ENCODE results near the gene MEF2C. TPM values are rescaled to one million over a fixed set of nuclear protein-coding genes. Genes with fewer than 3 reads are reported as not detected.

Gene MEF2C
- polyA plus RNA-seq, 1 donor (not counting 4 experiments of a cell fraction or from before 2014, with no cell fraction given), result 0.10 TPM

DNA sequence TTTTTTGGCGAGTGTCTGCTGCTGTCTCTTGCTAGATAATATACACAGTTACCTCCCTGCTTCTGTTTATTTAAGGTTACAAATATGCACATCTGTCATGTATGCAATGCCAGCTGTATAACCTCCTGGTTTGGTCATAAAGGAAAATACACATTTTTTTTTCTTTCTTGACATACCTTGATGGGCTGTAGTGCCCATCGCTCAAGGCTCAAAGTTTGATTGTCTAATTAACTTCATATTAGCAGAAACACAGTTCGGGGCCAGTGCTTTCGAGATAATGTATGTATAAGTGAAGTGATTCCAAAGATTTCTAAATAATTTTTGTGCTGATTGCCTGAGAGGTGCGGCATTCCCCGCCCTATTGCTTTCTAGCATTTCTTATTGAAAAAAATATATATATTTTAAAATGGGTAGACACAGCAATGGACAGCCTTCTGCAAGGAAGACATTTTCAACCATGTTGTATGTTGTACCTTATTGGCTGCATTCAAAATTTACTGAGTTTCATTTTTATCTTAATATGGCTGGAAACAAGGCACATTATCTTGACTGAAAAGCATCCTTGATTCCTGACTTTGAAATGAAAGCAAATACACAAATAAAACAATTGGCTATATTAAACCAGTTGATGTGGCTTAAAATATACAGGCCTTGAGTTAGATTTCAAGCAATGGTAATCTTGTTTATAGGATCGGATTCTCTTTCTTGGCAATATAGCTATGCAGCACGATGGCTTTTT lies 206.2 kb downstream of the MEF2C start:
- Histone ChIP-seq H3K9me1 (ENCODE audit: control insufficient read depth, extremely low read depth, insufficient read depth, low read length) (no peaks in the 10 kb centered on the region), H3K36me3 (ENCODE audit: control insufficient read depth in 2 of 2, extremely low read depth in 1 of 2, insufficient read depth in 2 of 2, low read length in 2 of 2) (no peaks in the 10 kb centered on the region), H3K9ac (ENCODE audit: control insufficient read depth, extremely low read depth, insufficient read depth, low read length) (no peak overlapping the region), H3K9me3 (ENCODE audit: control insufficient read depth, low read depth, low read length) (peaks cover 5% of the 10 kb centered on the region), H3K4me1 (ENCODE audit: control insufficient read depth, extremely low read depth, insufficient read depth, low read length) (peaks cover 3% of the 10 kb centered on the region), H3K4me2 (ENCODE audit: control insufficient read depth, extremely low read depth, insufficient read depth, low read depth, low read length) (no peak overlapping the region), H3K79me2 (ENCODE audit: control insufficient read depth, insufficient read depth, low read length) (no peaks in the 10 kb centered on the region), H3K4me3 (ENCODE audit: control insufficient read depth in 2 of 3, extremely low read depth in 1 of 3, insufficient read depth in 2 of 3, low read depth in 1 of 3, low read length in 3 of 3) (no peak overlapping the region), H3K27ac (ENCODE audit: control insufficient read depth, insufficient read depth, low read length) (no peak overlapping the region), H3K27me3 (ENCODE audit: control insufficient read depth, extremely low read depth, insufficient read depth, low read length) (peaks cover 95% of the 10 kb centered on the region), H4K20me1 (ENCODE audit: control insufficient read depth, extremely low read depth, insufficient read depth, low read length) (no peaks in the 10 kb centered on the region), H2AFZ (ENCODE audit: control insufficient read depth, low read length) (no peak overlapping the region)
- dilution Hi-C loops (cut with MboI; ENCODE audit: extremely low pct_ligation_motif_present, low sequenced_read_pairs), result no loop called here
- FAIRE-seq, result no peak
- no peak for TF ChIP-seq EZH2 (IDR thresholded peaks at IDR 0.05; ENCODE audit: low read length)
- TF ChIP-seq, protein P1, sequence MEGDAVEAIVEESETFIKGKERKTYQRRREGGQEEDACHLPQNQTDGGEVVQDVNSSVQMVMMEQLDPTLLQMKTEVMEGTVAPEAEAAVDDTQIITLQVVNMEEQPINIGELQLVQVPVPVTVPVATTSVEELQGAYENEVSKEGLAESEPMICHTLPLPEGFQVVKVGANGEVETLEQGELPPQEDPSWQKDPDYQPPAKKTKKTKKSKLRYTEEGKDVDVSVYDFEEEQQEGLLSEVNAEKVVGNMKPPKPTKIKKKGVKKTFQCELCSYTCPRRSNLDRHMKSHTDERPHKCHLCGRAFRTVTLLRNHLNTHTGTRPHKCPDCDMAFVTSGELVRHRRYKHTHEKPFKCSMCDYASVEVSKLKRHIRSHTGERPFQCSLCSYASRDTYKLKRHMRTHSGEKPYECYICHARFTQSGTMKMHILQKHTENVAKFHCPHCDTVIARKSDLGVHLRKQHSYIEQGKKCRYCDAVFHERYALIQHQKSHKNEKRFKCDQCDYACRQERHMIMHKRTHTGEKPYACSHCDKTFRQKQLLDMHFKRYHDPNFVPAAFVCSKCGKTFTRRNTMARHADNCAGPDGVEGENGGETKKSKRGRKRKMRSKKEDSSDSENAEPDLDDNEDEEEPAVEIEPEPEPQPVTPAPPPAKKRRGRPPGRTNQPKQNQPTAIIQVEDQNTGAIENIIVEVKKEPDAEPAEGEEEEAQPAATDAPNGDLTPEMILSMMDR (optimal IDR thresholded peaks at IDR 0.05 in 1 of 3, IDR thresholded peaks at IDR 0.05 in 1 of 3, conservative IDR thresholded peaks at IDR 0.05 in 1 of 3; ENCODE audit: extremely low read depth in 1 of 3, insufficient read depth in 2 of 3, low read length in 3 of 3), result no peak
- no peak for DNase-seq (ENCODE audit: low read depth, low spot score)

DNA sequence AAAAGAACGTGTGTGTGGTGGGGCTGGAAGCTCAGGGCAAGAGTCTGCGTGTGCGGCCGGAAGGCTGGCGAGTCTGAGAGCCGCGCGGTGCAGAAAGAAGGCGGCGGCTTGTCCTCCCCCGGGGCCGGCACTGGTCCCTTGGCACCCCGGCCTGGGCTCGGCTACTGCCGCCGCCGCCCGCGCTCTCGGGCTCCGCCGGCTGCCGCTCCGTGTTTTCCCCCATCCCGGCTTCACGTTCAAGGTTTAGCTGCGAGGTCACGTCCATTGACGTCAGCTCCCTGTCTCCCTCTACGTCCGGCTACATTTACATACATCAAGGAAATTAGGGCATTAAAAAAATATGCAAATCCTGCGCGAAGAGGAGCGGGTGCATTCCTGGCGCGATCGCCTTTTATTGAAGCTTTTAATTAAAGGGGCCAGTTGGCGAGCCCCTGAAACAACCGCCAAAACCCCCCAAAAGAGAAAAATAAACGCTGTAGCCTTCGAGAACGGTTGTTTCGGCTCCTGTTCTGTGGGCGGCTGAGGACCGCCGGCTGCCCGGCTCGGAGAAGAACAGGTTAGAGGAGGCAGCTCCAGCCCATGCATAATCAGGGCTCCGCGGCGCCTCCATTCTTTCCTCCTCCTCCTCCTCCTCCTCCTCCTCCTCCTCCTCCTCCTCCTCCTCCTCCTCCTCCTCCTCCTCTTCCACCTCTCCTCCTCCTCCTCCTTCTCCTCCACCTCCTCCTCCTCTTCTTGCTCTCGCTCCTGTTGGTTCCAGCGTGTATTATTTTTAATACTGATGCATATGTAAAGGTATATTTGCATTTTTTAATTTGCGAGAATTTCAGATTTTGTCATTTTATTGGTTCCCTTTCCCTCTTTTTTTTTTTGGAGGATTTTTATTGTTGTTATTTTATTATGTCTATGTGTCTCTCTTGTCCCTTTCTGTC lies 207.0 kb downstream of the MEF2C start:
- Histone ChIP-seq H4K20me1 (ENCODE audit: control insufficient read depth, extremely low read depth, insufficient read depth, low read length) (no peaks in the 10 kb centered on the region), H3K36me3 (ENCODE audit: control insufficient read depth in 2 of 2, extremely low read depth in 1 of 2, insufficient read depth in 2 of 2, low read length in 2 of 2) (no peaks in the 10 kb centered on the region), H3K4me2 (ENCODE audit: control insufficient read depth, extremely low read depth, insufficient read depth, low read depth, low read length) (peak overlapping the region; percentile 66), H2AFZ (ENCODE audit: control insufficient read depth, low read length) (no peak overlapping the region), H3K9me3 (ENCODE audit: control insufficient read depth, low read depth, low read length) (peaks cover 5% of the 10 kb centered on the region), H3K27ac (ENCODE audit: control insufficient read depth, insufficient read depth, low read length) (no peak overlapping the region), H3K9ac (ENCODE audit: control insufficient read depth, extremely low read depth, insufficient read depth, low read length) (no peak overlapping the region), H3K27me3 (ENCODE audit: control insufficient read depth, extremely low read depth, insufficient read depth, low read length) (peaks cover 95% of the 10 kb centered on the region), H3K79me2 (ENCODE audit: control insufficient read depth, insufficient read depth, low read length) (no peaks in the 10 kb centered on the region), H3K9me1 (ENCODE audit: control insufficient read depth, extremely low read depth, insufficient read depth, low read length) (no peaks in the 10 kb centered on the region), H3K4me1 (ENCODE audit: control insufficient read depth, extremely low read depth, insufficient read depth, low read length) (peaks cover 3% of the 10 kb centered on the region), H3K4me3 (ENCODE audit: control insufficient read depth in 2 of 3, extremely low read depth in 1 of 3, insufficient read depth in 2 of 3, low read depth in 1 of 3, low read length in 3 of 3) (peak overlapping the region in 2 of 3 experiments; percentile 35 to 48)
- dilution Hi-C loops (cut with MboI; ENCODE audit: extremely low pct_ligation_motif_present, low sequenced_read_pairs), result no loop called here
- no peak for DNase-seq (ENCODE audit: low read depth, low spot score)
- TF ChIP-seq, protein P1 (optimal IDR thresholded peaks at IDR 0.05 in 1 of 3, IDR thresholded peaks at IDR 0.05 in 1 of 3, conservative IDR thresholded peaks at IDR 0.05 in 1 of 3; ENCODE audit: extremely low read depth in 1 of 3, insufficient read depth in 2 of 3, low read length in 3 of 3), result no peak
- no peak for TF ChIP-seq EZH2 (IDR thresholded peaks at IDR 0.05; ENCODE audit: low read length)
- no peak for FAIRE-seq

Data from keratinocyte (primary cell).